Middle frontal gyrus (tissue), 1 donor: ENCODE measurements around the gene PSTPIP1.

ENCODE experiments used
- DNase-seq: peaks from one replicate; pipeline ENCODE4 v3.0.0-alpha.2; 2015; ENCODE audit warnings: low spot score; ENCODE audit errors: extremely low spot score

PSTPIP1 gene

DNA sequence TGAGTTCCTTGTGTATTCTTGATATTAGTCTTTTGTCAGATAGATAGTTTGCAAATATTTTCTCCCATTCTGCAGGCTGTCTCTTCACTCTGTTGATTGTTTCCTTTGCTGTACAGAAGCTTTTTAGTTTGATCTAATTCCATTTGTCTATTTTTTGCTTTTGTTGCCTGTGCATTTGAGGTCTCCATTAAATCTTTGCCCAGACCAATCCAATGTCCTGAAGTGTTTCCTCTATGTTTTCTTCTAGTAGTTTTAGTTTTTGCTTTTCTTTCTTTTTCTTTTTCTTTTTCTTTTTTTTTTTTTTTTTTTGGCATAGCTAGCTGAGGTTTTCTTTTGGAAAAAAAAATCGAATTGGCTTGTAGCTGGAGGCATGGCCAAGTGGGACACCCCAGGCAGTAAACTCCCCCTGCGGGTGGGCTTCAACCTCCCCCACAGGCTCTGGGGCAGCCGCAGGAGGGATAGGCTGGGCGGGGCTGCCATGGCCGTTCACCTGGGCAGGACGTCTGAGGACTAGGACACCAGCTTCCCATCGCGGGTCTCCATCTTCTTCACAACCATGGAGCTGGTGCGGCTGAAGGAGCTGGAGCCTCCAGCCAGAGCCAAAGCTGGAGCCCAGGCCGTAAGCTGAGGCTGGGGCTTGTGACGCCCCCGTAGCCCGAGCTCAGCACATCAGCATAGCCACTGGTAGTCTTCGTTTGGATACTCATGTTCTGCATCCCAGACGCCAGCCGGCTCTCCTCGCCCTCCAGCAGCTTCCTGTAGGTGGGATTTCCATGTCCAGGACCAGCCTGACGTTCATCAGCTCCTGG lies 16.2 kb upstream of the PSTPIP1 start:
- no peak for DNase-seq

DNA sequence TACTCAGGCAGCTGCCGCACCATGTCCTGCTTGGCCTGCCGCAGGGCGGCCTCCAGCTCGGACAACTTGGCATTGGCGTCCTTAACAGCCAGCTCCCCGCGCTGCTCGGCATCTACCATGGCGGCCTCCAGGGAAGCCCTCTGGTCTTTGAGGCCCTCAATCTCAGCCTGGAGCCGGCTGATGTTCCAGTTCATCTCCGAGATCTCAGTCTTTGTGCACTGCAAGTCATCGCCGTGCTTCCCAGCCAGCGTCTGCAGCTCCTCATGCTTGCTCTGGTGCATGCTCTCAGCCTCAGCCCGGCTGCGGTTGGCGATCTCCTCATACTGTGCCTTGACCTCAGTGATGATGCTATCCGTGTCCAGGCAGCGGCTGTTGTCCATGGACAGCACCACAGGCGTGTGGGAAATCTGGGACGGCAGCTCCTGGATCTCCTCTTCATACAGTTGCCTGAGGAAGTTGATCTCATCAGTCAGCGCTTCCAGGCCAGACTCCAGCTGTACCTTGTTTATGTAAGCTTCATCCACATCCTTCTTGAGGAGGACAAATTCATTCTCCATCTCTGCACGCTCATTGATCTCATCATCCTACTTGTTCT lies 15.5 kb upstream of the PSTPIP1 start:
- DNase-seq, result no peak

DNA sequence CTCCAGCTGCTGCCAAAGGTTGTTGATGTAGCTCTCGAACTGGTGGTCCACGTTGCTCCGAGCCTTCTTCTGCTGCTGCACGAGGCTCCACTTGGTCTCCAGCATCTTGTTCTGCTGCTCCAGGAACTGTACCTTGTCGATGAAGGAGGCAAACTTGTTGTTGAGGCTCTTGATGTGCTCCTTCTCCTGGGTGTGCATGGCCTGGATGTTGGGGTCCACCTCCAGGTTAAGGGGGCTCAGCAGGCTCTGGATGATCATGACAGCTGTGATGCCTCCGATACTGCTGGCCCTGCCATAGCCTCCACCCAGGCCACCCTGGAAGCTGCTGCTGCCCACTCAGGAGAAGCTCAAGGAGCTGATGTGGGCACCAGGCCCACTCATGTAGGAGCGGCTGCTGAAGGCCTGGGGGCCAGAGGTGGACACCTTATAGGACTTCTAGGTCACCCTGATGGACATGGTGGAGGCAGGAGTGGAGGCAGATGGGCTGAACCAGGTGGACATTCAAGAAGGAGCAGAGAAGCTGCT lies 14.9 kb upstream of the PSTPIP1 start:
- no peak for DNase-seq

DNA sequence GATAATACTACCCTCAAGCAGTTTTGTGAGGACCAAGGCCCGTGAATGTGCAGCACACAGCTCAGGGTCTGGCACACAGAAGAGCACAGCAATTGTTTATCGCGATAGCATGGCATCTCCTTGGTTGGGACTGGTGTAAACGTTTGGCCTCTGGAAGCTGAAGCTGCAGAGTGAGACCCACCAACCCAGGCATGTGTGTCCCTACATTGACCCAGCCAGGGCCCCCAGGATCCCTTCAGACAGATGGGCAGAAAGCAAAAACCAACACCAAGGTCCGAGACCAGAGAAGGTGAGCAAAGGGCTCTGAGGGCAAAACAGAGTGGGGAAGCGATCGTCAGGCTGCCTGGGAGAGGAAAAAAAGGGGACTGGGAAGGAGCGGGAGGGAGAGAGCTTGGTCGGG lies 12.6 kb upstream of the PSTPIP1 start:
- DNase-seq, result no peak

DNA sequence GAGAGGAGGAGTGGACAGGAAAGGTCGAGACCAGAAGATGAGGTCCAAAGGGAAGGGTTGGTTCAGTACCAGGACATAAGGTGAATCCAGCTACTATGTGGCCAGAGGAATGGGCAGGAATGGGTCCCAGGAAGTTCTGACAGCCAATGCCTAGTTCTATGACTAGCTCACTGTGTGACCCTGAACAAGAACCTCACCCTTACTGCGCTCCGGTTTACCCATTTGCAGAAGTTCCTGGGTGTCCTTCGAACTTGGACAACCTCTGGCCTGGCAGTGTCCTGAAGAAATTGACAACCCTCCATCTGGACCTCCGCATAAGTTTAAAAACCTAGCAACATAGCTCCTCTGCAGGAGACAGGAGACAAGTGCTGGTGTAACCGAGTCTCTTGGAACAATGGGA lies 12.2 kb upstream of the PSTPIP1 start:
- DNase-seq, result no peak

DNA sequence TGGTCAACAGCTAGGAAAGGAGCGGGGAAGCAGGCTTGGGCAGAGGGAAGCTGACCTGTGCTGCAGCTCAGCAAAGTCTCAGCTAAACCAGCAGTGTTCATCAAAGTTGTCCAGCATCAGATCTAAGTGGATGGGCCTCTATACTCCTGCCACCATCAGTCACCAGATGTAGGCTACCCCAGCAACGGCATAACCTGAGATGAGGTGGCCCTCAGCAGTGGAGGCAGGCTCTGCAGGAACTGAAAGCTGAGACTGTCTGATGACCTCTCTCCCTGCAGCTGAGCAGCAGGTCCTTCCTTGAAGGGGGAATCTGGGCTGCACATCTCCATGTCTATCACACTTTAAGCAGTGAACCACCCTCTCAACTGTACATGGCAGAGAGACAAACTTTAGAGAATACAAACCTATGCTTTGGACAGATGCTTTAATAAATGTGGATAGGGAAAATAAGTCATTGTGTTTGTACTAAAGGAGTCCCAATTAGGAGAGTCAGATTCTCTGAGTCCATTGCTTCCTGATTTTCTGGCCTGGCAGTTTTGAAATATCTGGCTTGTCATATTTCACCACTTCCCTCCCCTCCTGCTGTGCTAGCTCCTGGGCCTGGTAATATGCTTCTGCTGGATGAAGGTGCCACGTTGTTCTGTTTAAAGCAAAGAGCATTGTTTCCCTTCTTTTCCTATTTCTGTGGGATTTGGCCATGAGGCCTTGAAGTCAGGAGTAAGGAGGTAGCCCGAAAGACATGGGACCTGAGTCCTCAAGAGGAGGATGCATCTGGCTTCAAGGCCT lies 11.1 kb upstream of the PSTPIP1 start:
- no peak for DNase-seq

DNA sequence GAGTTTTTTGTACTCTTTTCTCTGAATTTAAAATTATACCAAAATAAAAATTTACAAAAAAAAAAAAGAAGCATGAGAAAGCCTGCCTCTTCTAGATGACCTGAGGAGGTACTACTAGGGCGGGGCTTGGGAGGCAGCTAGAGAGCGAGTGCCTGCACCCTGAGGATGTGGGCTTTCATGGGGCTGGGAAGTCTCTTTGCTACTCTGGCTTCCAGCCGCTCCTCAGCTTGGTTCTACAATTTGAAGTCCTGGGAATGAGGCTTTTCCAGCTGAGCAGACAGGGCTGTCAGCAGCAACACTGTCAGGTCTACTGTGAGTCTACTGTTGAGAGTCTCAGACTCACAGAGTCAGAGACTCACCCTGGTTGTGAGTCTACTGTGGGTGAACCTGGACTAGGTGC lies 8.2 kb upstream of the PSTPIP1 start:
- DNase-seq, result no peak

DNA sequence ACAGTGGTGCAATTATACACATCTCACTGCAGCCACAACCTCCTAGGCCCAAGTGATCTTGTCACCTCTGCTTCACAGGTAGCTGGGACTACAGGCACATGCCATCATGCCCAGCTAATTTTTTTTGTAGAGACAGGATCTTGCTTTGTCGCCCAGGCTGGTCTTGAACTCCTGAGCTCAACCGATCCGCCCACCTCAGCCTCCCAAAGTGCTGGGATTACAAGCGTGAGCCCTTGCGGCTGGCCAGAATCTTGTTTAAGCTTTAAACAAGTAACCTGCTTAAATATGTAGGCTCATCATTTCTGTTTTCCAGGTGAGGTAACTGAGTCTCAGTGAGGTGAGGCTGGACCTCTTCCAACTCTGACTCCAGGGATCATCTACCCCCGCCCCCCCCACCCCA lies 7.7 kb upstream of the PSTPIP1 start:
- no peak for DNase-seq

DNA sequence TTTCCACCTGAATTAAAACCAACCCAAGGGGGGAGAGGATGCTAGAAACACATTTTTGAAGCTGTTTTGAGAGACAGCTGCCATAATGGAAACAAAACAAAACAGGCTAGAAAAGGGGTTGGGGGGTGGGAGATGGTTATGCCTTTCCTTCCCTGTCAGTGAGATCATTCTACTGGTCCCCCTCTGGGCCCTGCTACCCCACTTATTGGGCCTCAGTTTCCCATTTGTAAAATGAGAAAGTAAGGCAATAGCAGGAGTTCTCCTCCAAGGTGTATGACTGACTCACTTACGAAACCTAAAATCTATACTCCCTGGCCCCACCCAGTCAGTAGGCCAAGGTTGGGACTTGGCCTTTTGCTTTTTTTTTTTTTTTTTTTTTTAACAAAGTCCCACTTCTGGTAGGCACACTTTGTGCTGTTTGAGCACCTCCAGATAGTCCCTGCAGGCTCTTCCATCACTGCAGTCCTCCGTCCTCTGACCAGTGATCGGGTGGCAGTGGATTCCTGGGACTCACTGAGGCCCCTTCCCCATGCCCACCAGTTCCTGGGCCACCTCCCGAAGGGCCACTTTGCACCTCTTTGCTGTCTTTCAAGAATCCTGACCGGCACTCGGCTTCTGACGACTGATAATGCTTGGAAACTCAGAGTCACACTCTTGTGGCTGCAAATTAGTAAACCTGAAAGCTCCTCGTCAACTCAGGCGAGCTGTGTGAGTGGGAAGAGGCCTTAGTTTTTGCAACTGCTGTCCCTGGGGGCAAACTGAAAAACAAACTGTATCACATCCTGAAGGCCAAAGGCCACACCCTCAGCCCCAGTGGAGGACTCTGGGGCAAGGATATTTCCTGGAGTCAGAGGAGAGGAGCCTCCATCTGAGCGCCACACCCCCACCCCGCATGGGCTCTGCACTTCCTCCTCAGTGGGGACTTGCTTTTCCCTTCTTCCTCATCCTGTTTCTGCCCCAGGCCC lies 6.7 kb upstream of the PSTPIP1 start:
- no peak for DNase-seq

DNA sequence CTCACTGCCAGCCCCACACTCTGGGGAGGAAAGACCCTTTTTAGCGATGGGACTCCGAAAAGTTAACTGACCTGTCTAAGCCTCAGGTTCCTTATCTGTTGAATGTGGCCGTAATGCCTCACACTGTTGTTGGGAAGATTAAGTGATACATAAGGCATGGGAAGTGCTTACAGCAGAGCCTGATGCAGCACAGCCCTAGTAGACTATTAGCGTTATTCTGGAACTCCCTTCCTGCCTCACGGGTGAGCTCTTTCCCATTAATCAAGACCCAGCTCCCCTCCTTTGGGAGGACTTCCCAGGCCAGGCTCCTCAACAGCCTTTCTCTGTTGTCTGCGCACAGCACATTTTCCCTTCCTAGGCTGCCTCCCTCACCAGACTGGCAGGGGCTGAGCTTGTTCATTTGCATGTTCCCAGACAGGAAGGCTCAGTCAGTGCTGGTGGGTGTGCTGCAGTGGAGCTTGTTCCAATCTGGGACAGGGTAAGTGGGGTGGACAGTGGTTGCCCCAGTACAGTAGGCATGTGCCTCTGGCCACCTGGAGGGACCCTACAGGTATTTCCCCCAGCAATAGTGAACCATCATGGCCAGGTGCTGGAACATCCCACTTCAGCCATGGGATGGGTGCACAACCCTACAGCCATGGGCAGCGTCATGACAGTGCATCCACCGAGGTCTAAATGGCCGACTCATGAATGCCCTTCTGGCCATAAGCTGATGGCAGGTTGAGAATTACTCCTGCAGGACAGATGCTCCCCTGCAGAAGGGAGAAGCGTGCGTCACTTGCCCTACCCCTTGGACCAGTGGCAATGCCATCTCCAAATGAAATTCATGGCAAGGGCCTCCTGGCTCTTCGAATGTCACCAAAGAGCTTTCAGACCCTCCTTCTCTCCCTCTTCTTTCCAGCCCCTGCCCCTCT lies 5.8 kb upstream of the PSTPIP1 start:
- DNase-seq, result no peak

DNA sequence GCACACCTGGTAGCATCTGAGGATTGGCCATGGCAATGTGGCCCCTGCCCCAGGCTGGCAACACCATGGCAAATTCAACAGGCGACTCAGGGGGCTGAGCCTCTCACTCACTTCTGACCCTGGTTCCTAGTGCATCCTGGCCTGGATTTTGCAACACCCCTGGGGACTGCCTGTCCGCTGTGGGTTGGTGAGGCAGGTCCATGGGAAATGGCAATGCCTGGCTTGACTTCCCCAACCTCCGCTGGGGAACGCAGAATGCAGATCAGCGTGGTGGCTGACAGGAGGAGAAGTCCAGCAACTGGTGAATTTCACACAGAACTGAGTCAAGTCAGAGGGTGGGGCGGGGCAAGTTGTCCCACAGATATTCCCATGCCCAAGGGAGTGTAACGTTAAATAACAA lies 3.9 kb upstream of the PSTPIP1 start:
- no peak for DNase-seq

DNA sequence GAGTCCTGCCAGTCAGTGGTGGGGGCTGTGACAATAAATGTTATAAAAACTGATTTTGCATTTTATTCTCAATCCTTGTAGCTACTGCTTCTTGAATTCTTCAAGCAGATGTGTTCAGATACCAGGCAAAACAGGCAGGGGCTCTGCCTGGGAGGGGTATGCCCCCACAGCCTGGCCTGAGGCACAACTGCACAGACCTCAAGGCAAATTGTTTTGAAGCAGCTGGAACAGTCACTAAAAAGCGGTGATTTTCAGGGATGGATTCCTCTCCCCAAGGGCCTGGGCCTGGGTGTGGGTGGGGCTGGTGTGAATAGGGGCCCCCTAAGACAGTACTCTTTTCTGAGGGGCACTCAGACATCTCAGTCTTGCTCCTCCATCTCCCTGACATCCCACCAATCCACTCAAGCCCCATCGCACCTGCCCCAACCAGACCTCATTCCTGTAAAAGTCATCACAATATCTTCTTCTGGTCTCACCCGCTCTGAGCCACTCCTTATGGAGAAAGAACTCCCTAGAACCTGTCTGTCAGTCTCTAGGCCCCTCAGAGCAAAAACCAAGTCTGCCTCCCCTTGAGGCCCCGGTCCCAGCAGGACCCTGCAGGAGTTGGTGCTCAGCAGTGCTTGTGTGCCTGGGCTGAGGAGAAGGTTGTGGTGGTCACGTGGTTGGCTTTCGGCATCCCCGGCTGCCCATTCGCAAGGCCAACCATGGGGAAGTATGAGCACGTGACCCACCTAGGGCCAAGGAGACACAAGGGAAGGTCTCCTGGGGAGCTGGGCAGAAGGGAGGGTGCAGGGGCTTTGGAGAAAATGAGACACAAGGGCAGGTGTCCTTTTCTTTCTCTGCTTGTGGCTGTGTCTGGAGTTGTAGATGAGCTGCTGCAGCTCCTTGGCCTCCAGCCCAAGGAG lies 2.9 kb upstream of the PSTPIP1 start:
- no peak for DNase-seq

DNA sequence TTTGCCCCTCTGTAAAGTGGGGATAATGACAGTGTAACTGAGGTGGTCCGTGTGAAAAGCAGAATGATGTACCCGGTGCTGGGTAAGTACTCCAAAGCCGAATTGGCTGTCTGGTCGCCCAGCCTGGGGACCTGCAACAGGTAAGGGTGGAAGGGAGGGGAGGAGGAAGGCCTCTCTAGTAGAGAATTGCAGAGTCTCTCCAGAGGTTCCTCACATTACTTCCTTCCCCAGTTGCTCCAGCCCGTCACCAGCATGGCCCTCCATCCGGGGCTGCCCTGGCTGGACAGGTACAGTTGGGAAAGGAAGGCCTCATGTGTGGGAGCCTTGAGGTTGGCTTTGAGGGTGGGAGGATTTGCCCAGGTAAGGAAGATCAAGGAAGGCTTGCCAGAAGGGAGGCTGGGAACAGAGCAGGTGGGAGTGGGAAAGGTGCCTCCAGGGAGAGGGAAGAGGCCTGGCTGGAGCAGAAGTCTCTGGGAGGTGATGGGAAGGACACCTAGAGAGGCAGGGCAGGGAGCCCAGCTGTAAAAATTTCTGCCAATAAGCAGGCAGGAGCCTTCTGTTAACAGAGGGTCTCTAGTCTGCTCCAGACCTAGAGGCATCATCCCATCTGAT lies 1.7 kb upstream of the PSTPIP1 start:
- DNase-seq, result no peak

DNA sequence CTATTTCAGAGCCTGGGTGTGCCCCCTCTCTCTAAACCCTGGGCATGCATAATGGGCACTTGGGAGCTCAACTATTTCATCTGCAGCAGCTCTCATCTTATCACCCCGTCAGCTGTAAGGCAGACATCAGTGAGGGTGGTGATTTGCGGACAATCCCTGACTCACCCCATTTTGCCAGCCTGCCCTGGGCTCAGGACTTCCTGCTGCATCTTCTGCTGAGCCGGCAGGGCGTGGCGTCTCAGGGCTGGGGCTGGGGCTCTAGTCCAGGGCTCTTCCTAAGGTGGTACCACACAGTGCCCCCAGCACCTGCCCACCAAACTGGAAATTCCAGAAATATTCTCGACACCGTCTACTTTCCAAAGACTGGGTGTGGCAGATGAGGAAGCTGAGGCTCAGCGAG lies 925 bp upstream of the PSTPIP1 start:
- no peak for DNase-seq

DNA sequence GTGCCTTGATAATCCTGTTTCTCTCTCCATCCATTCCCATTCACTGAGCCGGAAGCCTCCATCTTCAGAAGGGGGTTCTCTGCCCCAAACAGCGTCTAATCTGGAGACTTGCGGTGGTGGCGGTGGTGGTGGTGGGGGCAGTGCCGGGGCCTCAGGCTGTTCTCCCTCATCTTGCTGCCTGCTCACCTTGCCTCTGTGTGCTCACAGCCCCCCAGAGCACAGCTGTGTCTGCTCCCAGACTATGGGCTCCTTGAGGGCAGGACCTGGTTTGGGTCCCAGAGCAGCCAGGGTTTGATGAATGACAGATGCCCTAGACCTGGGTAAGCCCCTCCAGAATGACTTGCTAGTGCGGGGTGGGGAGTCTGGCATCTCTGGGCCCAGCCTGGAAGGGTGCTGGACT lies 430 bp upstream of the PSTPIP1 start:
- DNase-seq, result no peak

DNA sequence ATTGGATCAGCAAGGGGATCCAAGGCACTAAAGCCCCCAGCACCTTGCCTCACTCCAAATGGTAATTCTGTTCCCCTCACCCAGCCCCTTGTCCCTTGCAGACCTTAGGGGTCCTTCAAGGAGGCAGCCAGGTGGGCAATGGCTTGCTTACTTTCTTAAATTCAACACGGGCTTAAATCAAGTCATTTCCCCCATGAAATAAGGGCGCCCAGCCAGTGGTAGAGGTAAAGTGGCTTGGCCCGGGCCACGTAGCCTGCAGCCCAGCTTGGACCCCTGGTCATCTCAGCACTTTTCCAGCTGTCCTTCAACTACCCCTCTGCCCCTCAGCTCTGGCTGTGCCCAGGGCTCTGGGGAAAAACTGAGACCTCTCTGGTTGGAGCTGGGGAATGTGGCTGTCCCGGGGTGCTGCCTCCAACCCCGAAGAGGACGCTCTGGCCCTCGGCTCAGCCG lies 1.2 kb downstream of the PSTPIP1 start:
- no peak for DNase-seq

DNA sequence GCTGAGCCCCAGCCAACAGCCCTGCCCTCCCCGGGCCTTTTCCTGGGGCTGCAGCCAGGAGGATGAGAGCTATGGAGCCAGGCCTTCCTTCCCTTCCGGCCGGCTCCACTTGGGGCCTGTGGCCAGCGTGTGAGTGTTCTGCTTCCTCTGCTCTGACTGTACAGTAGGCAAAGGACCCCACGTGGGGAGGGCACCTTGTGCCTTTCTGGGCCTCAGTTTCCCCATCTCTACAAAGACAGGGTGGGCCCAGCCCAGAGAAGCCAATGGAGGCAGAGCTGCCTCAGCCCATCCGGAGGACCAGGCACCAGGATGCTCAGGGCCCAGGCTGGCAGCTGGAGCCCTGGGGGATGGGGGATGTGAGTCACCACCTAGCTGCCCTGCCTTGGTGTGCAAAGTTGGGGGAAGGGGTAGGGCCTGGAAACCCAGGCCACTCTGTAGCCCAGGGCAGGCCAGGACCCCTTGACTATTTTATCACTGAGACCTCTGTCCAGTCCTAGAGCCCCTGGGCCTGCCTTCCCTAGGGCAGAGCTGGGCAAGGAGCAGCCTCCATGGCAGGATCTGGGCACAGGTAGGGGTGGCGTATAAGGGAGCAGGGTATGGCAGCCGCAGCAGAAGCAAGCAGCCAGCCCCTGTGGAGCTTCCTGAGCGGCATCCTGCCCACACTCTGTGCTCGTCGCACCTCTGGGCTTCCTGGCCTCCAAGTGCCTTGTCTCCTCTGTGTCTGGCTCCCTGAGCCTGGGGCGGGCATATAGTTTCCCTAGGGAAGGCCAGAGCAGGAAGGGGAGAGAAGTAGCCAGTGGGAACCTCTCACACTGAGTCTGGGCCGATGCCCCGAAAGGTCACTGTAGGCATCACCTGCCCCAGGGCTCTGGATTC lies 1.8 kb downstream of the PSTPIP1 start:
- DNase-seq, result no peak
